HG03064 (cell line): Measurements from ENCODE around the gene GLTPD2.

Experiments
- ATAC-seq: cut with Tn5 transposase; IDR thresholded peaks from one replicate; pipeline ENCODE4 v1.9.1; 2021; ENCODE audit warnings: low read depth; ENCODE audit not compliant: unreplicated experiment

Gene GLTPD2

DNA sequence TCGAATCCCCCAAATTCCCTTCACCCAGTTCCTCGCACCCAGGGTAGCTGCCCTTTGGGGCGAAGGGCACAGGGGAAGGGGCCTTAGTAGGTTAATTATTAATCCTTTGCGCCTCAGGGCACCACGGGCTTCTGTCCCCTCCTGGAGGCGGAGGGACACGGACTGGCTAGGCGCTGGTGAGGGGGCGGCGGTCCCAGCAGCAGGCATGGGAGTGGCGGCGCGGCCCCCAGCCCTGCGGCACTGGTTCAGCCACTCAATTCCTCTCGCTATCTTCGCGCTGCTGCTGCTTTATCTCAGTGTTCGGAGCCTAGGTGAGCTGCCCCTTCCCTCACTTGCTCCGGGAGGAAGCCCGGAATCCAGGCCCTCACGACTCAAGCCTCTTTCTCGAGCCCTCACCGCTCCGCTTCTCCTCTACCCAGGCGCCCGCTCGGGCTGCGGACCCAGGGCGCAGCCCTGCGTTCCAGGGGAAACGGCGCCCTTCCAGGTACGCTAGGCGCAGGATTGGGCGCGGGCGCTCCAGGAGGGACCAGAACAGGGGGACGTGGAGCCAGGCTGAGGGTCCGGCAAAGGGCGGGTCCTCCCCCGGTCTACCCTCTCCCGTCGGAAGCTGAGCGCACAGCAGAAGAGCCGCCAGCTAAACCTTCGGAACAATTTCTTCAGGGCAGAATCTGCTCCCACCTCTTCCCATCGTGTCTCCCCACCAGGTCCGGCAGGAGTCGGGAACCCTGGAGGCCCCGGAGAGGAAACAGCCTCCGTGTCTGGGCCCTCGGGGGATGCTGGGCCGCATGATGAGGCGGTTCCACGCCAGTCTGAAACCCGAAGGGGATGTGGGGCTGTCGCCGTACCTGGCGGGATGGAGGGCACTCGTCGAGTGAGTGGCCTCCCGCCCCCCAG is at the start of gene GLTPD2:
TSS of gene GLTPD2 (plus strand) at position 158 of the 894 bp plus-strand sequence. CDS start at position 206, 48 bp downstream.
- ATAC-seq = no peak

DNA sequence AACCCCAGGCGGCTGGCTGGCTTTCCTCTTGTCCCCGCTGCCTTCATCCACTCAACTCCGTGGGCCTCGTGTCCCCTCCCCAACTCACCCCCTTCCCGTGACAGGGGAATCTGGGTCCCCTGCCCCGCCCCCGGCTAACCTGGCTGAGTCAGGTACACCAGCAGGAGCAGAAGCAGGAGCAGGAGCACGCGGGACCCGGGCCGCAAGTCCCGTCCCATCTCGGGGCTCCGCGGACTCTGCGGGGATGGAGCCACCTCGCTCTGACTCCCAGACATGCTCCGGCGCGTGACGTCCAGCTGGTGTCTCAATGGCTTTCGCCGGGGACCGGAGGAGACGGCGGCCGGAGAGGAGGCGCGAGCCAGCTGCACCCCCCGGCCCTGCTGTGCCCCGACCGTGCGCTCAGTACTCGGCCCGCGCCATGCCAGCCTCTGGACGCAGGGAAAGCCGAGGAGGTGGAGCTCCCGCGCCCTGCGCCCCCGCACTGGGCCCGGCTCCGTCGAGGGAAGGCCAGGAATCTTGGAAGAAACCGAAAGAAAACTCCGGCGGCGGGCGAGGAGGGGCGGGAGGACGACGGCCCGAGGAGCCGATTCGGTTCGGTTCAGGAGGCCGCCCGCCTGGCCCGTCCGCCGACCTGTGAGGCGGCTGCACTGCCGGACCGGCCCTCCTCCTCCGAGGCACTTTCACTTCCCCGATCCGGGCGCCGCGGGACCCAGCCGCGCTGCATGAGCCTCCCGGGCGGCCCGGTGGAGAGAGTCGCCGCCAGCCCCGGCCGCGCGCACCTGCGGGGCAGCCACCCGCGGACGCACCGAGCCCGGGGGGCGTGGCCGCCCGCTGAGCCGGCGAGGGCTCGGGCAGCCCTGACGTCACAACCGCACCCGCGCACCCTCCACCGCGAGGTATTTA is 49.4 kb upstream of the GLTPD2 start, which contains the start of the genes CXCL16 and ZMYND15:
TSS of gene CXCL16 (minus strand) at position 807 of the 903 bp plus-strand sequence. CDS start at position 218, 589 bp downstream.
TSS of gene ZMYND15 (plus strand) at position 712 of the 903 bp plus-strand sequence. CDS start 716 bp downstream, outside the sequence.
- ATAC-seq = no peak

DNA sequence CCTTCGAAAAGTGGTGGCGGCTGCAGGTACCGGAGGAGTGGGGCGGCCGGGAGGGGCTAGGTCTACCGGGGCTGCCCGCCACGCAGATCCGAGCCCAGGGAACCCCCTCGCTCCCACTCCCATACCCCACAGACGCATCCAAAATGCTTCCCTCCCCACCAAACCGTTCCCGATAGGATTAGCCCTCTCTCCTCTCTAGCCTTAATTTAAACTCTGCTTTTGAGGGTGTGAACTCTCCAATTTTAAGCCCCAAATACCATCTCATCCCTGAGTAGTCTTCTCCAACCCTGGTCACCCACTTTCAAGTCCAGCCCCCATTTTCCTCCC is 48.8 kb upstream of the GLTPD2 start:
- no peak for ATAC-seq

DNA sequence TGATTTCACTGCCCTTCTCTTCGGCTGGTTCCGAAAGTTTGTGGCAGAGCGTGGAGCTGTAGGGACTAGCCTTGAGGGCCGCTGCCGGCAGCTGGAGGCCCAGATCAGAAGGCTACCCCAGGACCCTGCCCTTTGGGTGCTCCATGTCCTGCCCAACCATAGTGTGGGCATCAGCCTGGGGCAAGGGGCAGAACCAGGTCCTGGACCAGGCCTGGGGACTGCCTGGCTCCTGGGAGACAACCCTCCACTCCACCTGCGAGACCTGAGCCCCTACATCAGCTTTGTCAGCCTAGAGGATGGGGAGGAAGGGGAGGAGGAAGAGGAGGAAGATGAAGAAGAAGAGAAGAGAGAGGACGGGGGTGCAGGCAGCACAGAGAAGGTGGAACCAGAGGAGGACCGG is 48.2 kb upstream of the GLTPD2 start:
- ATAC-seq = no peak

DNA sequence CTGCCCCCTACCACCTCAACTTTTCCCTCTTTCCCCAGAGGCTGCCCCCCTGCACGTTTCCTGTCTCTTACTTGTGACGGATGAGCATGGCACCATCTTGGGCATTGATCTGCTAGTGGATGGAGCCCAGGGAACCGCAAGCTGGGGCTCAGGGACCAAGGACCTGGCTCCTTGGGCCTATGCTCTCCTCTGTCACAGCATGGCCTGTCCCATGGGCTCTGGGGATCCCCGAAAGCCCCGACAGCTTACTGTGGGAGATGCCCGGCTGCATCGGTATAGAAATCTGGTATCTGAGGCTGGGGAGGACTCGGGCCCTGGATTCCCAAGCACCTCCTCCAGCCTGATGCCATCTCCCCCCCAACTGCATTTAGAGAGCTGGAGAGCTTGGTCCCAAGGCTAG is 47.2 kb upstream of the GLTPD2 start:
- no peak for ATAC-seq

DNA sequence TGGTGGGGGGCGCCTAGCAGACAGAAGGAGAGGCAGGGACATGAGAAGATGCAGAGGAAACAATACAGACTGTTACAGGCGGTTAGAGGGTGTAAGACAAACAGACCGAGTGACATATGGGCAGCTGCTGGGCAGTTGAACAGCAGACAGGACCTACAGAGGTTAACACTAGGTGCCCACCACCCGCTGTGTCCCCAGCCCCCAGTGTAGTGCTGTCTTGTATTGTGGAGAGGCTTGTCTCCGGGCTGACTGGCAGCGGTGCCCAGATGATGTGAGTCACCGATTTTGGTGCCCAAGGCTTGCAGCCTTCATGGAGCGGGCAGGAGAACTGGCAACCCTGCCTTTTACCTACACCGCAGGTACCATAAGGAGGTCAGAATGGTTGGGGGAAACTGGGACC is 46.6 kb upstream of the GLTPD2 start:
- no peak for ATAC-seq

DNA sequence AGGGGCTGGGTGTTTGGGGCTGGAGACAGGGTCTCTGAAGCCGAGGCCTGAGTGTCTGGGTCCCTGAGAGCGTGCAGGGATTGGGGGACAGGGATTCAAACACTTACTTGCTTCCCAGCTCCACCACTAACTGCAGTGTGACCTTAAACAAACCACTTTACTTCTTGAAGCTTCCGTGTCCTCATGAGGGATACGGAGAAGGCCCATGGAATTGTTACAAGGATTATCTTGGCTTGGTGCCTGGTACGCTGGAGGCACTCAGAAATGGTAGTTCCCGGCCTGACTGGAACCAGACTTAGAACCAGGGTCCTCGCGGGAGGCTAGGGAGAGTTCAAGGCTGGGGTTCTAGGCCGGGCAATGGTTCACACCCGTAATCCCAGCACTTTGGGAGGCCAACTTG is 46.1 kb upstream of the GLTPD2 start:
- no peak for ATAC-seq

DNA sequence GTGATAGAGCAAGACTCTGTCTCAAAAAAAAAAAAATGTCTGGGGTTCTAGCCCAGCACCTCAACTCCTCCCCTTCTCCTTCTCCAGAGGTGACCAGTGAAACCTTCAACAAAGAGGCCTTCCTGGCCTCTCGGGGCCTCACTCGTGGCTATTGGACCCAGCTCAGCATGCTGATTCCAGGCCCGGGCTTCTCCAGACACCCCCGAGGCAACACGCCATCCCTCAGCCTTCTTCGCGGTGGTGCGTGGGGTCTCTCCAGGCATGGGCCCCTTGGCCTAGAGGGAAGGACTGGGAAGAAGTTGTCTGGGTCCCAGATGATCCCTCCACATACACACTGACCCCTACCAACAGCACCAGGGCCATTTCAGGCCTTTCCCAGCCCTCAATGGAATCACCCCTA is 45.5 kb upstream of the GLTPD2 start:
- ATAC-seq = no peak

DNA sequence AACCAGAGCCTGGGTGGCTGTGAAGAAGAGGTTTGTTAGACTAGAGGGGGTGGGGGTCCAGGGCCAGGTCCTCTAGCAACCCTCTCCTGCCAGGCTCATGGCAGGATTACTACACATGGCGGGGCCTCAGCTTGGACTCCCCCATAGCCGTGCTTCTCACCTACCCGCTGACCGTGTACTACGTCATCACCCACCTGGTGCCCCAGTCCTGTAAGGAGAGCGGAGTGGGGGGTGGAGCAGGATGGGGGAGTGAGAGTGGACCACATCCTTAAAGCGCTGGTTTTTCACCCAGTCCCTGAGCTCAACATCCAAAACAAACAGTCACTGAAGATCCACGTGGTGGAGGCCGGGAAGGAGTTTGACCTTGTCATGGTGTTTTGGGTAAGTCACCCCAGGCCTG is 44.9 kb upstream of the GLTPD2 start:
- ATAC-seq = no peak

DNA sequence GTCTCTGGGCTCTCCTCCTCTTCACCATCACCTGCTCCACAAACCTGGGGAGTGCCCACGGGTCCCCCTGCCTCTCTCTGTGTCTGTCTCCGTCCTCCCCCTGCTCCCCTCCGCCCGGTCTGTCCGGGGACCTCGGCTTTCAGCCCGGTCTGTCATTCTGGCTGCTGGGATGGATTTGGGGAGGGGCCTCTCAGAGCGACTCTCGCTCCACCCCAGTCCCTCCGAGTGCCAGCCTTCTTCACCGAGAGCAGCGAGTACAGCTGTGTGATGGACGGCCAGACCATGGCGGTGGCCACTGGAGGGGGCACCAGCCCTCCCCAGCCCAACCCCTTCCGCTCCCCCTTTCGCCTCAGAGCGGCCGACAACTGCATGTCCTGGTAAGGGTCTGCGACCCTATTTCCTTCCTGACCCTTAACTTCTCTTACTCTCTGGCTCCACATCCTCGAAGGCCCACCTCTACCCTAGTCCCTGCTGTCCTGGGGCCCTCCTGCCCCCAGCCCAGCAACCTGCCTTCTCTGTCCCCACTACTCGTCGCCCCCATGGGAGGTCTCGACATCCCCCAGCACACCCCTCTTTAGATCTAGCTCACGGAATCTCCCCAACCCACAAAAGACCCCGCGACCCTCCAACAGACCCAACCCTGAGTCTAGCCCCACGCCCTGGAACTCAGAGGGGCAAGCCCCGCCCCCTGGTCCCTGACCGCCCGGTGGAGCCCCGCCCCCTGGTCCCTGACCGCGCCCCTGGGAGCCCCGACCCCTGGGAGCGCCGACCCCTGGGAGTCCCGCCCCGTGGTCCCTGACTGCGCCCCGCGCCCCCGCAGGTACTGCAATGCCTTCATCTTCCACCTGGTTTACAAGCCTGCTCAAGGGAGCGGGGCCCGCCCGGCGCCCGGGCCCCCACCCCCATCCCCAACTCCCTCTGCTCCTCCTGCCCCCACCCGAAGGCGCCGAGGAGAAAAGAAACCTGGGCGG is 43.5 kb upstream of the GLTPD2 start:
- no peak for ATAC-seq

DNA sequence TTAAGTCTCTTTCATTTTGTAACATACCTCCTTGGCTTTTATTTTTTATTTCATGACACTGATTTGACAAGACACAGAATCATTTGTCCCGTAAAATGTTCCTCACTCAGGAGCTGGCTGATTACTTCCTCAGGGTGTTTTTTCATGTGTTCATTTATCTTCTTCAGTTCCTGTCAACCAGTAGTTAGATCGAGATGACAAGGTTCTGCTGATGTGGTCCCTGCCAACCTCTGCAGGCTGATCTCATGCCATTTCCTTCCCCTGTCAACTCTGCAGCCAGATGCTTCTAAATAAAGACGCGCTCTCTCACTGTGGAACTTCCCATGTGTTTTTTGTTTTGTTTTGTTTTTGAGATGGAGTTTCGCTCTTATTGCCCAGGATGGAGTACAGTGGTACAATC is 40.9 kb upstream of the GLTPD2 start:
- ATAC-seq = no peak

DNA sequence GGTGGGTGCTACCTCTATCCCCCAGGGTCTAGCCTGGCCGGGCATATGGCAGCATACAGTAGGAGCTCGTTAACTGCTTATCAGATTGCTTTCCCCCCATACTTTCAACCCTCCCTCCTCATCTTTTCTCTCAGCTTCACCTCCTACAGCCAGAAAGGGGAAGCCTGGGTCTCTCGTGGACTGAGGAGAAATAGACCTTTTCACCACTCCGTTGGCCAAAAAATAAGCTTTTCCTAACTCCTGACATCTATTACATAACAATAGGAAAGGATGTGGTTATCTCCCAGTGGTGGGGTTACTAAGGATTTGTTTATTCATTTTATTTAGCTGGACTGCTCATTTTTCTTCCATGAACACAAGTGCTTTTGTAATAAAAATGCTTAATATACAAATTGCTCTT is 40.1 kb upstream of the GLTPD2 start:
- ATAC-seq = no peak

DNA sequence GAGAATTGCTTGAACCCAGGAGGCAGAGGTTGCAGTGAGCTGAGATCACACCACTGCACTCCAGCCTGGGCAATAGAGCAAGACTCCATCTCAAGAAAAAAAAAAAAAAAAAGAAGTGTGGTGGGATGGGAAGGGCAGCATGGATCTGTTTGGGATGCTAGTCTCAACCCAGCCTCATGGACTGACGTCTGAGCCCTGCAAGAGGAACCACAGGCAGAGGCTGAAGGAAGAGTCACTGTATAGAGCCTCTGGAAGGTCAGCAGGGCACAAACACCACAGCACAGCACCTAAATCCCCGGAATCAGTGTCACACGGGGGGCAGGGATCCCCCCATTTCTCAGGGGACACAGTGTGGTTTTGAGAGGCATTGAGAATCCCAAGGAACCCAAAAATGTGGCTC is 38.2 kb upstream of the GLTPD2 start:
- no peak for ATAC-seq

DNA sequence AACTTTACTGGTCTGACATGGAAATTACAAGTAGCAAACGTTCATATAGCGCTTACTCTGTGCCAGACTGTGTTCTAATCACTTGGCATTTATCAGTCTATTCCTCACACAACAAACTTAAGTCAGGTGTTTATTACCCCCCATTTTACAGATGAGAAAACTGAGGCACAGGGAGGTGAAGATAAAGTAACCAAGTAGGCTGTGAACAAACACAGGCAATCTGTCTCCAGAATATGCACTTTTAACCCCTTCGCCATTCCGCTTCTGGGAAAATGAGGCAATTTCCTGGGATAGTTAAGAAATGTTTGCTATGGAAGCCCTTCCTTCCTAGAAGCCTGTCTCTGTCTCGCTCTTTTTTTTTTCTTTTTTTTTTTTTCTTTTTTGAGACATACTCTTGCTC is 36.8 kb upstream of the GLTPD2 start:
- ATAC-seq = no peak

DNA sequence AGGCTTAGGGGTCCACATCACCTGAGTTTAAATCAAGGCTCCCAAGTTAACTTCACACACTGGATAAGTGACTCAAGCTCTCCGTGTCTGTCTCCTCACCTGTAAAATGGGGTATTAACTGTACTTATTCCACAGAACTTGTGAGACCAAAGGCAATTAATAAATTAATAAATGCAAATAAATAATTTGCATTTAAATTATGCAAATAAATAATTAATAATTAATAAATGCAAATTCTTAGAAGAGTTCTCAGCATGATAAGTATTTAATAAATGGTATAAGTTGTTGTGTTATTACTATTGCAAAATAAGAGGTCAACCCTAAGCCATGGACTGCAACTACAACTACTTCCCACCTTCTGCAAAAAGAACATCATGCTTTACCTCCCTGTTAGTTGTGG is 35.4 kb upstream of the GLTPD2 start:
- no peak for ATAC-seq

DNA sequence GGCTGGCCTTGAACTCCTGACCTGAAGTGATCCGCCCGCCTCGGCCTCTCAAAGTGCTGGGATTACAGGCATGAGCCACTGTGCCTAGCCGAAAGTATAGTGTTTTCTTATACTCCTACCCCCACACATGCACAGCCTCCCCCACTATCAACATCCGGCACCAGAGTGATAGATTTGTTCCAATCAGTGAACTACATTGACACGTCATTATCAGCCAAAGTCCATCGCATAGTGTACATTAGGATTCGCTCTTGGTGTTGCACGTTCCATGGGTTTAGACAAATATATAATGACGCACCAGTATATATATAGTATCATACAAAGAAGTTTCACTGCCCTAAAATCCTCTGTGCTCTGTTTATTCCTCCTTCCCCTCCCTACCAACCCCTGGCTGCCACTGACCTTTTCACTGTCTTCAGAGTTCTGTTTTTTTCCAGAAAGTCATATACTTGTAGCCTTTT is 29.0 kb upstream of the GLTPD2 start:
- no peak for ATAC-seq

DNA sequence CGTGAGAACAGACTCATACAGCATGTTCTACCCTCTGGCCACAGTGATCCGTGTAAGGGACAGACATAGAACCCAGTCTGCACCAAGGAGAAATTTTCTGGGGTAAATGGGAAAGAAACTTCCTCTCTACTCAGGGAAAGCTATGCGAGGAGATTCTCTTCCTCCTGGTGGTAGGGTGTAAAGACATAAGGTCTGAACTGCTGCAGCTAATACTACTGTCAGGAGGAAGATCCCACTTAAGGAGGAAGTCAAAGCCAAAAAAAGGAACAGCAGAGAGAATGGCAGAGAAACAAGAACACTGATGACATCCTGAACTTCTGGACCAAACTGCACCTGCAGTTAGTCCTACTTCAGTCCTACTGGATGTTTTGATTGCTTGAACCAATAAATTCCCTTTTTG is 24.2 kb upstream of the GLTPD2 start:
- ATAC-seq = no peak

DNA sequence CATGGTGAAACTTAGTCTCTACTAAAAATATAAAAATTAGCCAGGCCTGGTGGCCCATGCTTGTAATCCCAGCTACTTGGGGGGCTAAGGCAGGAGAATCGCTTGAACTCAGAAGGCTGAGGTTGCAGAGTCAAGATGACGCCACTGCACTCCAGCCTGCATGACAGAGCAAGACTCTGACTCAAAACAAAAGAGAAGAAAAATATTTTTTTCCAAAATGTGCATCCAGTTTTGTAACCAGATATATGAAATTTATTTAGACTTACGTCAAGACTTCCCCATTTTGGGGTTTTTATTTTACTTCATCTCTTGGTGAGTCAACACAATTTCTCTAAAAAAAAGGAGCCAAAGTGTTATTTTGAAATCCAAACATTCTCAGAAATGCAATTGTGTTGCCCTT is 22.6 kb upstream of the GLTPD2 start:
- ATAC-seq = no peak

DNA sequence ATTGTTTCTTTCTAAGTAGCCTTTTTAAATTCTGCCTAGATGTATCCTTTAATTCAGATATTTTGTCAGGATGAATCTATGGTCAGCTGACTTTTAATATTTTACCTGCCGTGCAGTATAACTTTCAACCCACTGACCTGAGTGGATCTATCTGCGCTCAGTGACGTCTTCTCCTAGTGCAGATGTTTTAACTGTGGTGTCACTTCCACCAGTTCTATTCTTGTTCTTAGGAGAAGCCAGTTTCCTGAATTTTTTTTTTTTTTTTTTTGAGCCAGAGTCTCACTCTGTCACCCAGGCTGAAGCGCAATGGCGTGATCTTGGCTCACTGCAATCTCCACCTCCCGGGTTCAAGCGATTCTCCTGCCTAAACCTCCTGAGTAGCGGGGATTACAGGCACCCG is 22.0 kb upstream of the GLTPD2 start:
- ATAC-seq = no peak

DNA sequence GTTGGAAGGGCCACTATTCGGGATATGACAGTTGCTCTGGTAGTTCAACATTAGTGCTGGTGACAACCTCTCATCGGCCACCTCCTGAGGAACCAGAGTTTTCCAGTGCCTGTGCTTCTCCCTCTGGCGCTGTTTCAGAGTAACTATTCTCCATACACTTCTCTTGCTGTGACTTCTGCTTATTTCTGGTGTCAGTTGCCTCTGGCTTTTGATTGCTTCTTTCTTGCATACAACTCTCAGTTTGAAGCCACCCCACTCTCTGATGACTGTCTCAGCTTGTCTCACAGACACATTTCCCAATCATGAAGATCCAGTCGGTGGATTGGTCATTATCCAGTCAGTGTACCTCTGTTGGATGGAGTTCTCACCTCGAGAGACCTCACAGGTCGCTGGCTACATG is 20.5 kb upstream of the GLTPD2 start:
- ATAC-seq = no peak
